HepG2 (cell line): Measurements from ENCODE around the gene PDPR. TPM values are rescaled to one million over a fixed set of nuclear protein-coding genes. Genes with fewer than 3 reads are reported as not detected.
A peak's percentile ranks its signal among the peaks of the same experiment; 100 is the strongest.
"Not testable (repeated sequence)": the region's sequence is repeated elsewhere in the genome, so short reads cannot be mapped to it uniquely, and the experiment has no call there.

Experiments
- ASH2L ChIP-seq: fragments of 300-600, 200-600 bp; sonication (generic); IDR thresholded peaks from 2 replicates; pipeline ENCODE4 v1.7.0; 2017; ENCODE audit warnings: low read depth, mild to moderate bottlenecking, moderate library complexity, mixed read lengths, low read length; ENCODE audit not compliant: insufficient read length
- CCDC6 ChIP-seq: sonication (generic); formaldehyde crosslinking; IDR thresholded peaks from 2 replicates; pipeline ENCODE4 v1.8.1; 2022; ENCODE audit warnings: mild to moderate bottlenecking, missing genetic modification reagents, moderate library complexity
- HDAC1 ChIP-seq: sonication (generic); formaldehyde crosslinking; IDR thresholded peaks from 2 replicates; pipeline ENCODE4 v1.5.1; 2020; ENCODE audit warnings: mild to moderate bottlenecking, missing genetic modification reagents
- HNF1B ChIP-seq: sonication (generic); formaldehyde crosslinking; IDR thresholded peaks from 2 replicates; pipeline ENCODE4 v1.5.1; 2020; ENCODE audit warnings: mild to moderate bottlenecking, moderate library complexity, missing genetic modification reagents
- HNRNPLL ChIP-seq: fragments of 200-400 bp; formaldehyde crosslinking; IDR thresholded peaks from 2 replicates; pipeline ENCODE4 v1.6.1; 2017; ENCODE audit warnings: mild to moderate bottlenecking, low read depth, low read length; ENCODE audit not compliant: poor library complexity, severe bottlenecking
- KLF6 ChIP-seq: IDR thresholded peaks from 2 replicates; pipeline ENCODE4 v1.8.0; 2016; ENCODE audit warnings: missing biosample characterization, missing genetic modification reagents
- MAZ ChIP-seq, 2 experiments: sonication (generic) in 1 of 2; formaldehyde crosslinking in 1 of 2; IDR thresholded peaks; 2 replicates each; pipeline versions ENCODE4 v1.5.0 to v1.6.1; 2012 to 2020; ENCODE audit warnings: low read depth in 2 of 2, mild to moderate bottlenecking in 2 of 2, borderline replicate concordance in 1 of 2, improper control_type of control experiment in 1 of 2, low read length in 1 of 2, missing genetic modification reagents in 1 of 2, moderate library complexity in 1 of 2
- MXD4 ChIP-seq: IDR thresholded peaks from 2 replicates; pipeline ENCODE4 v1.6.1; 2016; ENCODE audit warnings: mild to moderate bottlenecking, missing biosample characterization, missing genetic modification reagents
- MXI1 ChIP-seq: IDR thresholded peaks from 3 replicates; pipeline ENCODE4 v1.6.1; 2012; ENCODE audit warnings: low read depth, low read length, inconsistent platforms, borderline replicate concordance
- RBFOX2 ChIP-seq: fragments of 200-400 bp; formaldehyde crosslinking; IDR thresholded peaks from 2 replicates; pipeline ENCODE4 v1.6.1; 2017; ENCODE audit warnings: low read depth, mild to moderate bottlenecking, low read length
- SP5 ChIP-seq: IDR thresholded peaks from 2 replicates; pipeline ENCODE4 v1.6.1; 2016; ENCODE audit warnings: low read depth, borderline replicate concordance
- SRY ChIP-seq: sonication (generic); formaldehyde crosslinking; IDR thresholded peaks from 2 replicates; pipeline ENCODE4 v1.8.0; 2022; ENCODE audit warnings: mild to moderate bottlenecking, missing genetic modification reagents
- TAF1 ChIP-seq: sonication (generic); formaldehyde crosslinking; IDR thresholded peaks from 2 replicates; pipeline ENCODE4 v1.4.0; 2020; ENCODE audit warnings: missing genetic modification reagents
- TBX3 ChIP-seq: fragments of 450-650 bp; IDR thresholded peaks from 2 replicates; pipeline ENCODE4 v1.6.1; 2017; ENCODE audit warnings: antibody characterized with exemption, mild to moderate bottlenecking, inconsistent platforms, borderline replicate concordance
- YY1 ChIP-seq: IDR thresholded peaks from 2 replicates; pipeline ENCODE4 v1.6.1; 2011; ENCODE audit warnings: low read length, low read depth, moderate library complexity, mild to moderate bottlenecking; ENCODE audit not compliant: insufficient read depth, insufficient replicate concordance
- ZNF607 ChIP-seq: sonication (generic); formaldehyde crosslinking; IDR thresholded peaks from 2 replicates; pipeline ENCODE4 v1.5.1; 2020; ENCODE audit warnings: missing genetic modification reagents, mild to moderate bottlenecking, borderline replicate concordance
- polyA plus RNA-seq, 8 experiments: library from polyadenylated mRNA; depleted of rRNA in 3 of 8; stranded (reverse) in 7 of 8; unstranded in 1 of 8; fragments of >200 nt; fragmentation: Illumina TruSeq in 4 of 8; extraction: Trizol in 4 of 8; gene quantifications; 2 replicates each; pipeline versions ENCODE4 v1.2.1 to v1.2.3, GENCODE V29; 2011 to 2016; ENCODE audit warnings: low read depth in 4 of 8, missing spikeins in 1 of 8, mixed read lengths in 1 of 8; ENCODE audit not compliant: insufficient read depth in 1 of 8
- total RNA-seq, 5 experiments: library from RNA; depleted of rRNA; stranded (reverse); fragments of >200 nt; fragmentation: Illumina TruSeq; extraction: Trizol; gene quantifications; 2 replicates each; pipeline ENCODE4 v1.2.3, GENCODE V29; 2016; ENCODE audit warnings: low read depth in 1 of 5
- TF ChIP-seq, protein P1 (sequence below): sonication (generic); formaldehyde crosslinking; IDR thresholded peaks from 2 replicates; pipeline ENCODE4 v1.4.0; 2020; ENCODE audit warnings: missing genetic modification reagents
- TF ChIP-seq, protein P2 (sequence below): sonication (generic); formaldehyde crosslinking; IDR thresholded peaks from 2 replicates; pipeline ENCODE4 v1.8.1; 2023; ENCODE audit warnings: mild to moderate bottlenecking, moderate library complexity, missing genetic modification reagents
- TF ChIP-seq, protein P3 (sequence below): IDR thresholded peaks from 2 replicates; pipeline ENCODE4 v1.6.1; 2016; ENCODE audit warnings: missing biosample characterization, missing genetic modification reagents, low read depth
- TF ChIP-seq, protein P4 (sequence below): IDR thresholded peaks from 2 replicates; pipeline ENCODE4 v1.6.1; 2016; ENCODE audit warnings: mild to moderate bottlenecking, missing biosample characterization, missing genetic modification reagents
- TF ChIP-seq, protein P5 (sequence below): IDR thresholded peaks from 2 replicates; pipeline ENCODE4 v1.6.1; 2012; ENCODE audit warnings: inconsistent platforms

The PDPR gene
- total and polyA plus RNA-seq, 2 of the 13 experiments (the other 11 are each of a cell fraction or from before 2014, with no cell fraction given), result 19.5 to 29.9 TPM

- peak; percentile 76 for TF ChIP-seq CCDC6 (CRISPR knock-in tag)
- TF ChIP-seq, protein P1, sequence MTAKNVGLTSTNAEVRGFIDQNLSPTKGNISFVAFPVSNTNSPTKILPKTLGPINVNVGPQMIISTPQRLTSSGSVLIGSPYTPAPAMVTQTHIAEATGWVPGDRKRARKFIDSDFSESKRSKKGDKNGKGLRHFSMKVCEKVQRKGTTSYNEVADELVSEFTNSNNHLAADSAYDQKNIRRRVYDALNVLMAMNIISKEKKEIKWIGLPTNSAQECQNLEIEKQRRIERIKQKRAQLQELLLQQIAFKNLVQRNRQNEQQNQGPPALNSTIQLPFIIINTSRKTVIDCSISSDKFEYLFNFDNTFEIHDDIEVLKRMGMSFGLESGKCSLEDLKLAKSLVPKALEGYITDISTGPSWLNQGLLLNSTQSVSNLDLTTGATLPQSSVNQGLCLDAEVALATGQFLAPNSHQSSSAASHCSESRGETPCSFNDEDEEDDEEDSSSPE (CRISPR knock-in tag), result peak; percentile 60; the same call in 1 of the 2 replicates
- peak; percentile 45; the same call in 1 of the 2 replicates for TF ChIP-seq KLF6 (CRISPR knock-in tag)
- TF ChIP-seq, protein P2, sequence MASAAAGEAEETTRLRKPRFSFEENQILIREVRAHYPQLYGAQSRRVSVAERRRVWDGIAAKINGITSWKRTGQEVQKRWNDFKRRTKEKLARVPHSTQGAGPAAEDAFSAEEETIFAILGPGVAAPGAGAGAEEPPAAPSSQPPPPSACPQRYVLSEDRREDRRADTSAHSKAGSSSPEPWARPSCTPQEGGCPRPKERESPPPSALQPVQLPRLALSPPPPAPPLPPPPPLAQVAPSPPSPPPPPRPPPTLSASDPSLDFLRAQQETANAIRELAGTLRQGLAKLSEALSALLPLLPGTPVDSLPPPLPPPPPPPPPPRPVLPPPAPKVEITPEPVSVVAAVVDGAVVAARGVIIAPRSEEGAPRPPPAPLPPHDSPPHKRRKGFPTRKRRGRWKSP (CRISPR knock-in tag), result 0 out of 2 replicates have a peak, but pooled peaks have one; percentile 37
- TF ChIP-seq ZNF607 (CRISPR knock-in tag), result peak; percentile 43; the same call in 1 of the 2 replicates
- TF ChIP-seq, protein P3, sequence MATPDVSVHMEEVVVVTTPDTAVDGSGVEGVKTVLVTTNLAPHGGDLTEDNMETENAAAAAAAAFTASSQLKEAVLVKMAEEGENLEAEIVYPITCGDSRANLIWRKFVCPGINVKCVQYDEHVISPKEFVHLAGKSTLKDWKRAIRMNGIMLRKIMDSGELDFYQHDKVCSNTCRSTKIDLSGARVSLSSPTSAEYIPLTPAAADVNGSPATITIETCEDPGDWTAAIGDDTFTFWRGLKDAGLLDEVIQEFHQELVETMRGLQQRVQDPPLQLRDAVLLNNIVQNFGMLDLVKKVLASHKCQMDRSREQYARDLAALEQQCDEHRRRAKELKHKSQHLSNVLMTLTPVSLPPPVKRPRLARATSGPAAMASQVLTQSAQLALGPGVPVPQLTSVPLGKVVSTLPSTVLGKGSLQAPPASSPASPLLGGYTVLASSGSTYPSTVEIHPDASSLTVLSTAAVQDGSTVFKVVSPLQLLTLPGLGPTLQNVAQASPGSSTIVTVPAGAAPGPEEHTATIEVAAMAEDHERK (CRISPR knock-in tag), result 0 out of 2 replicates have a peak, but pooled peaks have one; percentile 54
- peak; percentile 94 for TF ChIP-seq SP5 (CRISPR knock-in tag)
- TF ChIP-seq MXI1, result peak; percentile 45; the same call in 1 of the 3 replicates
- TF ChIP-seq, protein P4, sequence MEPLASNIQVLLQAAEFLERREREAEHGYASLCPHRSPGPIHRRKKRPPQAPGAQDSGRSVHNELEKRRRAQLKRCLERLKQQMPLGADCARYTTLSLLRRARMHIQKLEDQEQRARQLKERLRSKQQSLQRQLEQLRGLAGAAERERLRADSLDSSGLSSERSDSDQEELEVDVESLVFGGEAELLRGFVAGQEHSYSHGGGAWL (CRISPR knock-in tag), result peak; percentile 72; the same call in 1 of the 2 replicates
- TF ChIP-seq YY1, result peak; percentile 30
- TF ChIP-seq RBFOX2, result peak; percentile 74
- peak; percentile 92 for TF ChIP-seq HNRNPLL
- TF ChIP-seq, protein P5, sequence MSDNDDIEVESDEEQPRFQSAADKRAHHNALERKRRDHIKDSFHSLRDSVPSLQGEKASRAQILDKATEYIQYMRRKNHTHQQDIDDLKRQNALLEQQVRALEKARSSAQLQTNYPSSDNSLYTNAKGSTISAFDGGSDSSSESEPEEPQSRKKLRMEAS, result peak; percentile 52
- TF ChIP-seq ASH2L, result peak; percentile 35
- TF ChIP-seq MAZ (IDR thresholded peaks at IDR 0.05; ENCODE audit: borderline replicate concordance, low read depth, low read length), result not testable (repeated sequence)
- TF ChIP-seq MAZ (CRISPR knock-in tag; IDR thresholded peaks at IDR 0.05; ENCODE audit: low read depth), result 0 out of 2 replicates have a peak, but pooled peaks have one; percentile 38
- TF ChIP-seq HNF1B, result 0 out of 2 replicates have a peak, but pooled peaks have one; percentile 25
- TF ChIP-seq HDAC1 (CRISPR knock-in tag), result peak; percentile 75
- TF ChIP-seq TAF1 (CRISPR knock-in tag), result peak; percentile 54
- TF ChIP-seq MXD4 (CRISPR knock-in tag), result peak; percentile 64
- peak; percentile 34; the same call in 1 of the 2 replicates for TF ChIP-seq TBX3
- TF ChIP-seq SRY (CRISPR knock-in tag), result peak; percentile 79
Observed at GRCh38 chr16:70065746-70066658, 48.1 kb upstream of the PDPR start (continued).
